AG08395 (cell line): ENCODE measurements around the gene NEB.
"Not testable (repeated sequence)": the region's sequence is repeated elsewhere in the genome, so short reads cannot be mapped to it uniquely, and the experiment has no call there.

Experiments
- DNase-seq: peaks from one replicate; pipeline ENCODE4 v3.0.0; 2012; ENCODE audit warnings: mixed read lengths, low spot score

Gene NEB

GRCh38 chr2:151761193-151761592 lies 26.9 kb upstream of the NEB start:
- no peak for DNase-seq

DNA sequence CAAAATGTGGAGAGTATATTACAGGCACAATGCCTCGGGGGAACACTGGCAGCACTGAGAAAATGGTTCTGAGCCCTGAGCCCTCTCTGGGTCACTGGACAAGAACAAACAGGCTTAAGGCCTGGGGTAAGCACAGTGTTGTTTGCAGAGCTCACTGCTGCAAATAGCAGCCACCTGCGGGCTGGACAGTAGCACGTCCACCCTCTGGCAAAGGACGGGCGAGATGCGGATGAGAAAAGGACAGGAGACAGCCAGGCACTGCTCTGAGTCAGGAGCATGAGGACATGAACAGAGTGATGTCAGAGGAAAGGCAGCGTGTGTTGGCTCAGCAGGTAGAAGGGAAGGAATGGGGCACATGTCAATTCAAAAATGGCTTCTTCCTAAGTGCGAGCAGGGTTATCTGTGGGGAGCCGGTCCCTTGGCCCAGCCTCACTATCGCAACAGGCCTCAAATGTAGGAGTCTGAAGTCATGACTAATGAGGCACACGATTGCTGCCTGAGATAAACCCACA lies 25.9 kb upstream of the NEB start:
- no peak for DNase-seq

- no peak for DNase-seq
These were observed 24.5 kb upstream of the NEB start for GRCh38 chr2:151758744-151759143.

GRCh38 chr2:151757861-151758260 lies 23.6 kb upstream of the NEB start:
- no peak for DNase-seq

GRCh38 chr2:151756820-151757219 lies 22.5 kb upstream of the NEB start:
- DNase-seq: no peak

DNA sequence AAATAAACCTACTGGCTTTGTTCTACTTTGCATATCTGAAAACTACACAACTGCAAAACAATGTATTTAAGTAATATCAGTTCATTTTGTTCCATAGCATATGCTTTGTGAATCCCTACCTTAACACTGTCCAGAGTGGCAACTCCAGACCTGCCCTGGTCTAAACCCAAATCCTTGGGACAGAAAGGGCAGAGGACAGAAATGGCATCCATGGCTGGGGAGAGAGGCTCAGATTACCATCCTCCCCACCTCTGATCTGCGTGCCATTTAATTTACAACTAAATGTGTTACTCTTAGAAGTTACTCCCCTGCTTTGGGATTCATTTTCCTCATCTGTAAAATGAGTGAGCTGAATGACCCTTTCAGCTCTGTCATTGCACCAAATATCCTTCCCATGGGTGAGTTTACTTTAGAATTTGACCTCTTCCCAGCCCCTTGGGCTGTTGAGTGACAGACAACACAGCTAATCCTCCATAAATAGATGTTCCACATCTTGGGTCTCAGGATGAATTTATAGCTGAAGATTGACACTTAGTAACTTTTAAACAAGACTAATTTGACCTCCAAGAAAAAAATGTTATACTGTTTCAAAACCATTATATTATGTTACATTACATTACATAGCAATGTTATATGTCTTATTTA lies 20.1 kb upstream of the NEB start:
- no peak for DNase-seq

DNA sequence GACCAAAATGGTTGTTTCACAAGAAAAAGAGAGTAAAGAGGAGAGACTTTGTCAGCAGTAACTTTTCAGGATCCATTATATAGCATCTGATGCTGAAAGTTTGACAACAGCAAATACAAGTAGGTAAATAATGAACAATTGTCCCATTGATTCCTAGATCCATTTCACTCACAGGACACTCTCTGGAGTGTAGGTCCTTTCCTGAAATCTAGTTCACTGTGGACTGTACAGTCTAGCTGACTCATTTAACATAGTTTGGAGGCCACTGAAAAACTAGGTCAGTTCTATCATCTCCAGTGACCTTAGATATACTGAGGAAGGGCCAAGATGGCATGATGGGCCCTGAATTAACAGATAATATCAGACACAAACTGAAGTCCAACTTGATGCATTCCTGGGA lies 19.3 kb upstream of the NEB start:
- DNase-seq: no peak

DNA sequence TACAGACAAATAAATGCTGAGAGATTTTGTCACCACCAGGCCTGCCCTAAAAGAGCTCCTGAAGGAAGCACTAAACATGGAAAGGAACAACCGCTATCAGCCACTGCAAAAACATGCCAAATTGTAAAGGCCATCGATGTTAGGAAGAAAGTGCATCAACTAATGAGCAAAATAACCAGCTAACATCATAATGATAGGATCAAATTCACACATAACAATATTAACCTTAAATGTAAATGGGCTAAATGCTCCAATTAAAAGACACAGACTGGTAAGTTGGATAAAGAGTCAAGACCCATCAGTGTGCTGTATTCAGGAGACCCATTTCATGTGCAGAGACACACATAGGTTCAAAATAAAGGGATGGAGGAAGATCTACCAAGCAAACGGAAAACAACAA lies 11.0 kb upstream of the NEB start:
- DNase-seq: not testable (repeated sequence)

DNA sequence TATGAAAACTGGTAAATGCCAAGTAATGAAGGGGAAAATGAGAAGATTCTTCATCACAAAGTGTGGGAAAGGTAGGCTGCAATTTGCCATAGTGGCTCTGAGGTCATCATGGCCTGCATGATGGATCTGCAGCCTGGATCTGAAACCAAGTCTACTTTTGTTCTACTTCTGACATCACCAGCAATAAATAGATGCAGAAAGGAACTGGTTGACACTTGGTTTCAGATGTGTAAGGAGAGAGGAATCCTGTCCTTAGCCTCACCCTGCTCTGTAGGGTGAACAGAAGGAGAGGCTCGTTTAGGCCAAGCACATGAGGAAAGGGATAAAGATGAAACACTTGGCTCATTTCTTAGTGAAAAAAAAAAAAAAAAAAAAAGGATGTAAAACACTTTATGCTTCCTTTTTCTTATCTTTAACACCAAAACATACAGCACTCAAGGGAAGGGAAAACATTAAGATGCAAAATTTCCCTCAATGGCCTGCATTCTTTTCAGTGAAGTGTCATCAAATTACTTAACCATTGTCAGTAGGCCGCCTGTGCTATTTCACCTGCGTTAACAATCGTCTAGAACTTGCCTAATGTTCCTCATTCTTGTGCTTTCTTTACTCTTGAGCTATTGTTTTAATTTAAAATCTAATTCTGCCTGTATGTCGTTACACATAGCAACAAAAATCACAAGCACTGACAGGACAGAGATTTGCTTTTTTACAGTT lies 3.9 kb downstream of the NEB start:
- DNase-seq: peak; percentile 69

DNA sequence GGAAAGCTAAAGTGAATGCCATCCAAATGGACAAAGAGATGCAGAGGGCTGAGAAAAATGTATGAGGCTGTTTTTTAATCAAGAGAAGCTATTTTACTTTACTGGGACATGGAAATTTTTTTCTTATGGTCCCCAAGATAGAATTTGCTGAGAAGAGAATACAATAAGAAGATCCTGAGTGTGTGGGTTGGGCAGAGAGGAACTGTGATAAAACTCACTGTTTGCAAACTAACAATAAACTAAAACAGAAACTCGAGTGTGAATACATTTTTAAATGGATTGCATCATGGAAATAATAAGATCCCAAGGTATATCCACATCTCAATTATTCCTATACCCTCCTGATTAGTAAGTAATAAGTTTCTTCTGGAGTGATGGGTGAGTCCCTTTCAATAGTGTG lies 4.4 kb downstream of the NEB start:
- DNase-seq: no peak

- no peak for DNase-seq
These were observed 4.9 kb downstream of the NEB start for GRCh38 chr2:151729415-151729811.

- DNase-seq: no peak
These were observed 5.4 kb downstream of the NEB start for GRCh38 chr2:151728804-151729414.

- no peak for DNase-seq
These were observed 6.4 kb downstream of the NEB start for GRCh38 chr2:151727593-151728552.

DNA sequence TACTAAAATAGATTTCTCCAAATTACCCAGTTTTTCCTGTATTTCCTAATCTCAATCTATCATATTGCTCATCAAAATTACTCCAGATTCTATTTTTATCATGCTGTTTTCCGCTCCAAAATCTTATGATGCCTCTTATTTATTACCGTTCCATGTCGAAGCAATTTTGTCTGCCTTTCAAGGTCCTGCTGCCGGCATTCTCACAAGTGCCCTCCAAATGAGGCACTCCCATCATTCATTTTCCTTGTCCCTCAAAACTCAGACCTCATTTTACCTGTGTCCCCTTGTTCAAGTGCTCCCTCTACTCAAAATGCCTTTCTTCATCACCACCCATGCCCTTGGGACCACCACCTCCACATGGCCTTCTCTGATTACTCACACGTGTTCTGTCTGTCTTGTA lies 13.1 kb downstream of the NEB start:
- no peak for DNase-seq

DNA sequence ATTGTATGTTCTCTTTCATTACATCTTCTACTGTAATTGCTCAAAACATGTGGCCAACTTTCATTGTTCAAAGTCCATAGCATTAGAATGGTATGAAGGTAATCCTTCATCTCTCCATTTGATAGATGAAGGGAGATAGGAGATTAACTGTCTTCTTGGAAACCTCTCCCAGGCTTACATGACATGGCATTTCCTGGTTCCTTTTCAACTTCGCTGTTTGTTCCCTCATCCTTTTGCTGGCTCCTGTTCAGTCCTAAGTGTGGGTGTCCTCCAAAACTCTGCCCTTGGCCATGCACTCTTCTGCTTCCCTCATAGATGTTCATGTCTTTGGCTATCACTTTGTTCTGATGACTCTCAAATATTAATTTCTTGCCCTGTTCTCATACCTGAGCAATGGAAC lies 13.8 kb downstream of the NEB start:
- no peak for DNase-seq

DNA sequence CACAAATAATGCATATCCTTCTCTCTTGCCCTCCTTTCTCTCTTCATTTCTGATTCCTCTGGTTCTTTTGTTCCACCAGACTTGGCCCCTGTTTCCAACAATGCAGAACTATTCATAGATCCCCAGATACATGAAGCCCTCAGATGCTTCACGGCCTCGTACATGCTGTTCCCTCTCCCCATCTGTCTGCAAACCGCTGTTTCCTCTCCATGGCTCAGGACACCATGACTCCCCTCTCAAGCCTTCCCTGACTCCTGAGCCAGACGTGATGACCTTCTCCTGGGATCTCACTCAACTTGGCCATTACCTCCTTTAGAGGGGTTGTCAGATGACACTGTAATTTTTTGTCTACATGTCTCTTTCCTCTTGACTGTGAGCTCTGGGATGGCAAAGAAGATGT lies 15.5 kb downstream of the NEB start:
- no peak for DNase-seq

GRCh38 chr2:151718247-151718646 lies 16.0 kb downstream of the NEB start:
- DNase-seq: no peak

DNA sequence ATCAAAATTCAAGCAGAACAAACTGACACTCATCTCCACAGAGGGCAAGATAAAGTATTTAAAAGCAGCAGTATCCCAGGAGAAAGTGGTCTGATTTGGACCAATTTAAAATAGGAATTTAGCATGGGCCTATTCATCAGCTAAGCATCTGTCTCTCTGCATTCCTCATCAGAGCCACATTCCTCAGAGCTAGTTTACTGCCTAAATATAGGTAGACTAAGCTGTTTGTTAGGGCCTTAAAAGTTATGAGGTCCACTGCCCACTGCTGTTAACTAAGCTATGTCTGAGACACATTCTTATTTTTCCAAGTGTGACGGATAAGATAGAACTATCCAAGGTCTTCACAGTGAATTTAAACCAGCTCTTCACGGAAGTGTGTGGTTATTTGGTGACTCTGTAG lies 17.6 kb downstream of the NEB start:
- peak; percentile 19 for DNase-seq

DNA sequence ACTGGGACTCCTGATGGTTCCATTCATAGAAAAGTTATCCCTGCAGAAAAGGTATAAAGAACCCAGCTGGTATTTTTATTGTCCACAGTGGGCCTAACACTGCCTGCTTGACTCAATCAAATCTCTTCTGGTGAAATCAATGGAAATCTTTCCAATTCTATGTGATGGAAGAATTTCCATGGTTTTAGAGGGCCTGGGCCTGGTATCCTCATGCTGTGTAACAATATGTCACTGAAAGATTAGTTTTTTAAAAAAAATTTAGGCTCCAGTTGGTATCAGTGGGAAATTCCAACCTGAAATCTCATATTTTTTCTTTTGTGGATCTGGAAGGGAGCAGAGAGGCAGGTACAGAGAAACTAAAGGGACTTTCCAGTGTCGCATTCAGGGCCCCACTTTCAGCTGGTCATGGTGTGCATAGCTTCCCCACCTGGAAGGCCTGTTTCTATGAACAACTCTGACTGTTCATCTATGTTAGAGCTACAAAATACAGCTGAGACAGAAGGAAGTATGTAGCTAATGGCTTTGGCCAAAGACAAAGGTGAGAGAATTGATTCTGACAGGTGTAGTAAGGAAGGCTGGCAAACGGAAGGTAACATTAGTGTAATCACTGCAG lies 20.9 kb downstream of the NEB start:
- no peak for DNase-seq

- DNase-seq: no peak
These were observed 23.3 kb downstream of the NEB start for GRCh38 chr2:151711025-151711424.

DNA sequence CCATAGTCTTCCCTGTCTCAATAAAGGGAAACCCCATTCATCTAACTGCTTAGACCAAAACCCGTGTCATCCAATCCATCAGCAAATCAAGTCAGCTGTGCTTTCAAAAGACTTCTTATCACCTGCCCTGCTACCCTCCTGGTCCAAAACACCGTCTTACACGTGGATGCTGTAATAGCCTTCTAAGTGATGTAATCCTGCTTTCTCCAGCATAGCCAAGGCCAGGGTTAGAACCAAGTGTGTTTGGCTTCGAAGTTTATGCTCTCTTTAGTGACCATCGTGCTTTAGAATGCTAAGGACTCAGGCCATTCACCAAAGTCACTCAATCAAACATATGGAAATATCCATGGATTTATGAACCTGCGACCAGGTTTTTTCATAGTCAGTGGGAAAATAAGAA lies 25.5 kb downstream of the NEB start:
- no peak for DNase-seq

- DNase-seq: no peak
These were observed 26.4 kb downstream of the NEB start for GRCh38 chr2:151707857-151708256.
